Amniotic epithelial cell (primary cell): ENCODE data around the gene RIPOR2.
"Not testable (repeated sequence)": the region's sequence is repeated elsewhere in the genome, so short reads cannot be mapped to it uniquely, and the experiment has no call there.

Experiments used
- DNase-seq: peaks from one replicate; pipeline ENCODE4 v3.0.0-alpha.2; 2010; ENCODE audit warnings: low read depth

Gene RIPOR2

GRCh38 chr6:24763578-24763977 is 172.2 kb downstream of the RIPOR2 start:
- no peak for DNase-seq

DNA sequence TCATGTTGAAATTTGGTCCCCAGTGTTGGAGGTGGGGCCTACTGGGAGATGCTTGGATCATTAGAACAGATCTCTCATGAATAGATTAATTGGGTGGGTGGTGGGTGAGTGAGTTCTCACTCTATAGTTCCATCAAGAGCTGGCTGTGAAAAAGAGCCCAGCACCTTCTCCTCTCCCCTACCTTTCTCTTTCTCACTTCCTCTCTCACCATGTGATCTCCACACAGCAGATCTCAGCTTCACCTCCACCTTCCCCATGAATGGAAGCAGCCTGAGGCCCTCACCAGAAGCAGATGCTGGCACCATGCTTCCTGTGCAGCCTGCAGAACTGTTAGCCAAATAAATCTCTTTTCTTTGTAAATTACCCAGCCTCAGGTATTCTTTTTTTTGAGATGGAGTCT is 173.9 kb downstream of the RIPOR2 start:
- DNase-seq, result no peak

GRCh38 chr6:24761193-24761835 is 174.4 kb downstream of the RIPOR2 start:
- no peak for DNase-seq

- DNase-seq, result no peak
Observed at GRCh38 chr6:24760210-24760609, 175.6 kb downstream of the RIPOR2 start.

- no peak for DNase-seq
Observed at GRCh38 chr6:24759718-24760117, 176.0 kb downstream of the RIPOR2 start.

- DNase-seq, result no peak
Observed at GRCh38 chr6:24757611-24758010, 178.1 kb downstream of the RIPOR2 start.

DNA sequence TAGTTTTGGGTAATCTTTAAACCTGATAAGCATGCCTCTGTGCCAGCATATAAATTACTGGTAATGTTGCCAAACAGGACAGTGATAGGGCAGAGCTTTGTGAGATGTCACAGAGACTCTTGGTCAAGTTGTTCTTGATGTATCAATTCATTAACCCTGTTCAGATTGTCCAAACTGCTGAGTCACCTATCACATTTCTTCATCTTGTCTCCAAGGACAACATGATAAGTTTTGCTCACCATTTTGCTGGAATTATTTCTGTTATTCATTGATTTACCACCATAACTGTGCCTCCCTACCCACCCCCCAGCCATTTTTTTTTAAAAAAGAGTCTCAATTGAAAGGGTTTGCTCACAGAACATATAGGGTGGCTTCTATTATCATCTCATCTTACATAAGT is 180.5 kb downstream of the RIPOR2 start:
- DNase-seq, result peak; percentile 16

DNA sequence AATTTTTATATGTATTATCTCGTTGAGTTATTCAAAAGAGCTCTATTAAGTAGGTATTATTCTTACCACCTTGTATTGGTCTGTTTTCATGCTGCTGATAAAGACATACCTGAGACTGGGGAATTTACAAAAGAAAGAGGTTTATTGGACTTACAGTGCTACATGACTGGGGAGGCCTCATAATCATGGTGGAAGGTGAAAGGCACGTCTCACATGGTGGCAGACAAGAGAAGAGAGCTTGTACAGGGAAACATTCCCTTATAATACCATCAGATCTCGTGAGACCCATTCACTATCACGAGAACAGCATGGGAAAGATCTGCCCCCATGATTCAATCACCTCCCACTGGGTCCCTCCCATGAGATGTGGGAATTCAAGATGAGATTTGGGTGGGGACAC is 181.4 kb downstream of the RIPOR2 start:
- not testable (repeated sequence) for DNase-seq
